GM10248 (cell line): ENCODE results near the gene DNAH6.

Source experiments
- CTCF ChIA-PET: fragments of 300-600 bp; sonication (Branson Sonifier 250); formaldehyde crosslinking; extraction: SDS; loops from one replicate; lab custom pipeline; 2021; ENCODE audit warnings: antibody characterized with exemption; lab: Yijun Ruan, JAX
- POLR2A ChIA-PET: fragments of 350-650 bp; sonication (Branson Sonifier 250); formaldehyde crosslinking; extraction: SDS; loops from one replicate; lab custom pipeline; 2020; ENCODE audit warnings: antibody characterized with exemption; lab: Yijun Ruan, JAX
- DNase-seq: peaks from one replicate; pipeline ENCODE4 v3.0.0; 2012; ENCODE audit errors: extremely low spot score
- CTCF ChIP-seq: IDR thresholded peaks from 2 replicates; pipeline ENCODE4 v1.5.1; 2012; ENCODE audit warnings: mild to moderate bottlenecking, low read depth; ENCODE audit errors: extremely low read depth, missing control alignments, control extremely low read depth

Gene DNAH6

DNA sequence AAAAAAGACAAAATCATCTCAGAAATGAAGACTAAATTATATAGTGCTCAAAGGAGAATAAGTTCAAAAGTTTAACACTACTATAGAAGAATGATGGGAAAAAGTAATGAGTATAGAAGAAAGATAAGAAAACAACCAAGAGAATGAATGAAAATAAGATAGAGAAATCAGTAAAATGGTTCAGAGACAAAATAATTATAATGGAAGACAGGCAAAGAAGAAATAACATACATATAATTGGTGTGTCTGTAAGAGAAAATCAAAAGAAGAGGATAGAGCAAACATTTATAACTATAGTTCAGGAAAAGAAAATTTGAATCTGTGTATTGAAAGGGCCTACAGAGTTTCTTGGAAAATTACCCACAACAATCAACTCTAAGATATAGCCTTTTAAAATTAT, 43.5 kb downstream of the DNAH6 start:
- ChIA-PET CTCF (no interaction called here), POLR2A (no interaction called here)
- no peak for DNase-seq
- TF ChIP-seq CTCF: no peak

- TF ChIP-seq CTCF: no peak
- ChIA-PET CTCF (no interaction called here), POLR2A (no interaction called here)
- no peak for DNase-seq
Observed at GRCh38 chr2:84579661-84580060, 63.4 kb downstream of the DNAH6 start.

GRCh38 chr2:84603911-84604310, 87.6 kb downstream of the DNAH6 start:
- DNase-seq: no peak
- no peak for TF ChIP-seq CTCF
- POLR2A ChIA-PET: no interaction called here
- CTCF ChIA-PET: no interaction called here

DNA sequence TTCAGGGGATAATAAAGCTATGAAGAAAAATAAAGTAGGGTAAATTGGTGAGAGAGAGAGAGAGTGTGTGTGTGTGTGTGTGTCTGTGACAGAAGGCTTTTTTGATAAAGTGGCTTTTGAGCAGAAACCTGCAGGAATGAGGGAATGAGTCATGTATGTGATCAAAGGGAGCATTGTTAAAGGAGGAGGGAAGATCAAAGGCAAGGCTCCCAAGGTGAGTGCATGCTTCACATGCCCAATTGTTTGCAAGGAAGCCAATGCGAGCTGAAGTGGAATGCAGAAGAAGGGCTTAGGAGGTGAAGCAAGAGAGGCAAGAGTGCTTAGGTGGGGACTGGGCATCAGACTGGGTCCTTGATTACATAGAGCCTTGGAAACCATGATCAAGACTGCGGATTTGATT, 96.8 kb downstream of the DNAH6 start:
- no peak for TF ChIP-seq CTCF
- DNase-seq: no peak
- ChIA-PET CTCF (interaction anchor here (1.0 kb wide), 1 partner anchor 11 kb away, joined by 3 read pairs; no protein-coding TSS in a partner anchor), POLR2A (no interaction called here)

DNA sequence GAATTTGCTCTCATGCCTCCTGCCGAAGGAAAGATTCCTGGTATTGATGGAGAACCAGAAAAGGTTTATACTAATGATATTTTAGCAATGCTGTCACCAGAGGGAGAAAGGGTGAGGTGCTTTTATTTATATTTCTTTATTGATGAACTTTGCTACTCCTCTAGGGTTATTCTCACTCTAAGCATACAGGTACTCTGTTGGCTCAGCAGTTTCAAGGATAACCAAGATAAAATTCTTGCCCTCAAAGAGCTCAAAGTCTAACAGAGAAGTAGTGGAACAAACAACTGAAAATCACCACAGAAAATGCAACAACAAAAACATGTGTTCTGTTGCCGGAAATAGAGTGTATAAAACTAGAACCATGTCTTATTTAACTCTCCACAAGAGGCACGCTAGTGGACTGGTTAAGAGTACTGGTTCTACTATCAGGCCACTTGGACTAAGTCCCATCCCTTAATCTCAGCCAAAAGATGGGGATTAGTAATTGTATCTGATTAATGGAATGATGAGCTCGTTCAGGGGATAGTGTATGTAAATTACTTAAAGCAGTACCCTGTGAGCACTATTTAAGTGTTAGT, 103.6 kb downstream of the DNAH6 start:
- ChIA-PET POLR2A (no interaction called here), CTCF (no interaction called here)
- TF ChIP-seq CTCF: no peak
- no peak for DNase-seq

- ChIA-PET CTCF (no interaction called here), POLR2A (no interaction called here)
- no peak for DNase-seq
- TF ChIP-seq CTCF: no peak
Observed at GRCh38 chr2:84628486-84628885, 112.2 kb downstream of the DNAH6 start.

DNA sequence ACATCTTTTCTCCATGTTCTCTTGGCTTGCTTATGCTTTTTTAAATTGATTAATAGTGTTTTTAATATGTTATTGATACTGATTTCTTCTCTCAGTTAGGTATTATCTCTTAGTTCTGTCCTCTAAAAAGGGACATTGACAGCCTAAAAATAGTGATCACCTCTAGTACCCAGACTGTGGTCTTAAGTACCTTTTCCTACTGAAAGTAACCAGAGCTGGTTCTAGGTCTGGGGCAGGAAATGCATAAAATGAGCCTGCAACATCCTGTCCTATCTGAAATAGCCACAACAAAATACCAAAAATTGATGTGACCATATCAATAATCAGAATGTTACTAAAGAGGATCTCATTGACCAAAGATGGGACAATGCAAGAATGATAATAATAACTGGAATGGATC, 113.3 kb downstream of the DNAH6 start:
- no peak for DNase-seq
- CTCF ChIA-PET: no interaction called here
- TF ChIP-seq CTCF: no peak
- POLR2A ChIA-PET: no interaction called here
